Caco-2 (cell line): Measurements from ENCODE around the gene MDFIC. TPM values are rescaled to one million over a fixed set of nuclear protein-coding genes. Genes with fewer than 3 reads are reported as not detected.

ENCODE experiments used
- BruUV-seq: library from RNA; stranded (reverse); fragments of 400-500 nt; replicated peaks from 2 replicates; lab custom pipeline; 2021; lab: Mats Ljungman, UMichigan
- CTCF ChIA-PET: fragments of 300-600 bp; sonication (Branson Sonifier 250); formaldehyde crosslinking; loops from one replicate; lab custom pipeline; 2022; ENCODE audit warnings: antibody characterized with exemption; lab: Charles Lee
- POLR2A ChIA-PET: fragments of 300-600 bp; sonication (Branson Sonifier 250); formaldehyde crosslinking; loops from one replicate; lab custom pipeline; 2022; ENCODE audit warnings: antibody characterized with exemption; lab: Charles Lee
- DNase-seq, 2 experiments: peaks; one replicate each; pipeline versions ENCODE4 v3.0.0 to v3.0.0-alpha.2; 2020 to 2022
- H3K27me3 ChIP-seq: replicated peaks from 2 replicates; pipeline ENCODE4 v1.6.0; 2011; ENCODE audit warnings: low read length; ENCODE audit not compliant: control insufficient read depth, insufficient read depth
- H3K36me3 ChIP-seq: 2 replicates; pipeline ENCODE4 v1.5.1; 2011; ENCODE audit warnings: low read length; ENCODE audit not compliant: control insufficient read depth, insufficient read depth
- H3K4me1 ChIP-seq: fragments of 250-450 bp; sonication (Bioruptor Pico); 2 replicates; pipeline ENCODE4 v1.5.1; 2020; ENCODE audit warnings: mild to moderate bottlenecking
- H3K4me3 ChIP-seq: 2 replicates; pipeline ENCODE4 v1.5.1; 2011; ENCODE audit warnings: low read depth, mild to moderate bottlenecking, control low read depth, low read length
- H3K9me3 ChIP-seq: fragments of 250-450 bp; sonication (Bioruptor Pico); 2 replicates; pipeline ENCODE4 v1.5.1; 2020; ENCODE audit warnings: mild to moderate bottlenecking, moderate library complexity
- H3K27ac Mint-ChIP-seq: one replicate; pipeline ENCODE4 v1.8.0; 2022; ENCODE audit warnings: mixed read lengths; ENCODE audit not compliant: unreplicated experiment
- H3K27me3 Mint-ChIP-seq: one replicate; pipeline ENCODE4 v1.8.0; 2022; ENCODE audit warnings: mixed read lengths; ENCODE audit not compliant: insufficient read depth, unreplicated experiment
- H3K36me3 Mint-ChIP-seq: one replicate; pipeline ENCODE4 v1.8.0; 2022; ENCODE audit warnings: mild to moderate bottlenecking, mixed read lengths; ENCODE audit not compliant: insufficient read depth, unreplicated experiment
- H3K4me1 Mint-ChIP-seq: one replicate; pipeline ENCODE4 v1.8.0; 2022; ENCODE audit warnings: low read depth, mixed read lengths; ENCODE audit not compliant: unreplicated experiment
- H3K4me3 Mint-ChIP-seq: one replicate; pipeline ENCODE4 v1.8.0; 2022; ENCODE audit warnings: mild to moderate bottlenecking, moderate library complexity, mixed read lengths; ENCODE audit not compliant: unreplicated experiment
- H3K9me3 Mint-ChIP-seq: one replicate; pipeline ENCODE4 v1.8.0; 2022; ENCODE audit warnings: mixed read lengths; ENCODE audit not compliant: unreplicated experiment
- CTCF ChIP-seq, 2 experiments: fragments of 200-600 bp in 1 of 2; IDR thresholded peaks; 1 replicate in 1 of 2; 2 replicates in 1 of 2; pipeline versions ENCODE4 v1.5.1 to v1.8.0; 2011 to 2022; ENCODE audit warnings: antibody characterized with exemption in 1 of 2, control low read depth in 1 of 2, inconsistent platforms in 1 of 2, low read depth in 1 of 2, low read length in 1 of 2, mild to moderate bottlenecking in 1 of 2, moderate library complexity in 1 of 2; ENCODE audit not compliant: insufficient read depth in 1 of 2, severe bottlenecking in 1 of 2, unreplicated experiment in 1 of 2
- intact Hi-C: fragments of 100-400 bp; cut with micrococcal nuclease; formaldehyde crosslinking; loops from one replicate; pipeline ENCODE4 v1.10.0; 2022; ENCODE audit not compliant: unreplicated experiment
- total RNA-seq: library from RNA; stranded (reverse); gene quantifications from 2 replicates; pipeline ENCODE4 v1.2.3, GENCODE V29; 2022

Gene MDFIC
- total RNA-seq, 1 experiment from 2014 or later: 2.7 TPM

GRCh38 chr7:115008465-115009114 is 86.7 kb downstream of the MDFIC start:
- no peak overlapping the region for H3K27ac Mint-ChIP-seq
- intact Hi-C loops: no loop called here
- H3K27me3 Mint-ChIP-seq: no peaks in the 10 kb centered on the region
- DNase-seq: no peak
- Histone ChIP-seq H3K36me3 (no peaks in the 10 kb centered on the region), H3K4me1 (0 out of 2 replicates have a peak, but pooled peaks cover 4% of the 10 kb centered on the region), H3K27me3 (no peaks in the 10 kb centered on the region), H3K4me3 (no peak overlapping the region), H3K9me3 (no peaks in the 10 kb centered on the region)
- H3K9me3 Mint-ChIP-seq: no peaks in the 10 kb centered on the region
- BruUV-seq: no TSS peak
- TF ChIP-seq CTCF (IDR thresholded peaks at IDR 0.05; ENCODE audit: insufficient read depth in 1 of 2, low read depth in 1 of 2, low read length in 1 of 2, severe bottlenecking in 1 of 2, unreplicated experiment in 1 of 2): no peak
- CTCF ChIA-PET: interaction anchor here (0.7 kb wide), 1 partner anchor 814 kb away, joined by 3 read pairs; no protein-coding TSS in a partner anchor
- no peak overlapping the region for H3K4me3 Mint-ChIP-seq
- no peaks in the 10 kb centered on the region for H3K36me3 Mint-ChIP-seq
- POLR2A ChIA-PET: no interaction called here
- H3K4me1 Mint-ChIP-seq: peaks cover 11% of the 10 kb centered on the region

GRCh38 chr7:115009139-115009538 is 87.2 kb downstream of the MDFIC start:
- Histone ChIP-seq H3K4me1 (0 out of 2 replicates have a peak, but pooled peaks cover 4% of the 10 kb centered on the region), H3K4me3 (no peak overlapping the region), H3K9me3 (no peaks in the 10 kb centered on the region), H3K36me3 (no peaks in the 10 kb centered on the region), H3K27me3 (no peaks in the 10 kb centered on the region)
- Mint-ChIP-seq H3K9me3 (no peaks in the 10 kb centered on the region), H3K36me3 (no peaks in the 10 kb centered on the region), H3K4me3 (no peak overlapping the region), H3K4me1 (peaks cover 8% of the 10 kb centered on the region), H3K27ac (no peak overlapping the region), H3K27me3 (no peaks in the 10 kb centered on the region)
- BruUV-seq: no TSS peak
- ChIA-PET CTCF (no interaction called here), POLR2A (no interaction called here)
- no peak for DNase-seq
- TF ChIP-seq CTCF (IDR thresholded peaks at IDR 0.05; ENCODE audit: insufficient read depth in 1 of 2, low read depth in 1 of 2, low read length in 1 of 2, severe bottlenecking in 1 of 2, unreplicated experiment in 1 of 2): no peak
- intact Hi-C loops: no loop called here

GRCh38 chr7:115009736-115010440 is 88.0 kb downstream of the MDFIC start:
- Histone ChIP-seq H3K36me3 (no peaks in the 10 kb centered on the region), H3K27me3 (no peaks in the 10 kb centered on the region), H3K4me3 (no peak overlapping the region), H3K4me1 (0 out of 2 replicates have a peak, but pooled peaks cover 4% of the 10 kb centered on the region), H3K9me3 (no peaks in the 10 kb centered on the region)
- intact Hi-C loops: no loop called here
- ChIA-PET CTCF (no interaction called here), POLR2A (no interaction called here)
- Mint-ChIP-seq H3K4me1 (peaks cover 8% of the 10 kb centered on the region), H3K36me3 (no peaks in the 10 kb centered on the region), H3K27ac (no peak overlapping the region), H3K9me3 (no peaks in the 10 kb centered on the region), H3K4me3 (no peak overlapping the region), H3K27me3 (no peaks in the 10 kb centered on the region)
- BruUV-seq: no TSS peak
- DNase-seq: no peak
- TF ChIP-seq CTCF (IDR thresholded peaks at IDR 0.05; ENCODE audit: insufficient read depth in 1 of 2, low read depth in 1 of 2, low read length in 1 of 2, severe bottlenecking in 1 of 2, unreplicated experiment in 1 of 2): no peak
